ENCODE data around the gene RIMBP2.

DNA sequence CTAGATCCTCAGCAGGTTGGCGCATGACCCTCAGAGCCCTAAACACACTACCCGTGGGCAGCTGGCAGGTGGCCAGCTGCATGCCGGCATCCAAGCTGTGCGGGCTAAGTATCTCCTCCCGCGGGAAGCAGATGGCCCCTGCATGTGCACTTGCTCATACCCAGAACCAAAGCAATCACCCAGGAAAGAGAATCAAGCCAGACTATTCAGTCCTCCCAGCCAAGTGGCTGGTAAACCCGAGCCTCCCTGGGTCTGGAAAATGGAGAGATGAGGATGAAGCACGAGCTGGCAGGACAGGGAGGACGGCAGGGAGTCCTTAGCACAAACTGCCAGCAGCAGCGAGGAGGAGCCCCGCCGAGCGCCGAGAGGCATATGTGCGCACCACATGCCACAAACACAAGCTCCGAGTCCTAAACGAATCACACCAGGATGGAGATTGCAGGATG, 139.7 kb downstream of the RIMBP2 start:
- TF ChIP-seq CTCF (IDR thresholded peaks at IDR 0.05) = no peak
- no peak for TF ChIP-seq ZFX (IDR thresholded peaks at IDR 0.05; ENCODE audit: borderline replicate concordance)
